ENCODE data around the gene FADS2. TPM values are rescaled to one million over a fixed set of nuclear protein-coding genes. Genes with fewer than 3 reads are reported as not detected.

Gene FADS2
- total RNA-seq, 4 donors from 2014 or later = 2.7 to 28.8 (median 3.9) TPM

DNA sequence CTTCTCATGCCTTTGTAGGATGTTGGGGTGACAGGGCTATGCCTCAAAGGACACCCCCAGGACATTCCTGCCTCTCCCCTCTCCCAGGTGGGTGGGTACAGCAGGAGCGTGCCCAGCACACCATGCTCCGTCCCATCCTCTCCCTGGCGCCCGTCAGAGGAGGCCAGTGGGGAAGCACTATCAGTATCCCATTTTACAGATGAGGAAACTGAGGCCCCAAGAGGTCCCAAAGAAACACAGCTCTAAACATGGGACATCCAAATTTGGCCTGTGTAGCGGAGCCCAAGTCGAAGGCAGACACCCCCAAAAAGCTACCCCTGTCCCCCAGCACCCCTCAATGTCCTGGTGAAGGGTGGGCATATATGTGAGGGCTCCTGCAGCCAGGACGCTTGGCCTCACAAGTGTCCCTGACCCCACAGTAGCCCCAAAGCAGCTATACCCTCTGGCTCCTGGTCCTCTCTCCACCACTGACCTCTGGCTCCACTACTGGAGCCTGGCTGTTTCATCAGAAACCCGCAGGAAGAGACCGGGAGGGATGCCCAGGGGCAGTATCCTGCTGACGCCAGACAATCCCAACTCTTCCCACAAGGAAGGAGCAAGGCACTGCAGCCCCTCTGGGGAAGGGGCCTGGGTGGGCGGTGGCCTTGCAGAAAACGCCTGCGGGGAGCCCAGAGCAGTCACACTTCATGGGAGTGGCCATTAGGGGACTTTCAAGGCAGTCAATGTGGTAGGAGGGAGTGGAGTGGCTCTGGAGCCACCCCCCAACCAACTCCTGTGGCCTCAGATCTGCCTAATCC is 57.9 kb downstream of the FADS2 start:
- intact Hi-C loops (cut with DNase I; ENCODE audit: low total_unique reads) (no loop called here), in situ Hi-C loops (cut with MboI; ENCODE audit: low pct_ligation_motif_present in 1 of 4, low pct_unique_long_range_greater_than_20kb in 1 of 4, low sequenced_read_pairs in 3 of 4) (loop anchor here in 3 of 4 donors (10.0 to 25.0 kb wide), 3 partner anchors 176 to 201 kb away; no protein-coding TSS in a partner anchor)
- no peak overlapping the region for H3K4me3 ChIP-seq
- no peaks in the 10 kb centered on the region for H3K36me3 ChIP-seq
- H3K4me1 ChIP-seq = peaks cover 6 to 18% (median 9%) of the 10 kb centered on the region in 4 donors
- TF ChIP-seq, protein P1, sequence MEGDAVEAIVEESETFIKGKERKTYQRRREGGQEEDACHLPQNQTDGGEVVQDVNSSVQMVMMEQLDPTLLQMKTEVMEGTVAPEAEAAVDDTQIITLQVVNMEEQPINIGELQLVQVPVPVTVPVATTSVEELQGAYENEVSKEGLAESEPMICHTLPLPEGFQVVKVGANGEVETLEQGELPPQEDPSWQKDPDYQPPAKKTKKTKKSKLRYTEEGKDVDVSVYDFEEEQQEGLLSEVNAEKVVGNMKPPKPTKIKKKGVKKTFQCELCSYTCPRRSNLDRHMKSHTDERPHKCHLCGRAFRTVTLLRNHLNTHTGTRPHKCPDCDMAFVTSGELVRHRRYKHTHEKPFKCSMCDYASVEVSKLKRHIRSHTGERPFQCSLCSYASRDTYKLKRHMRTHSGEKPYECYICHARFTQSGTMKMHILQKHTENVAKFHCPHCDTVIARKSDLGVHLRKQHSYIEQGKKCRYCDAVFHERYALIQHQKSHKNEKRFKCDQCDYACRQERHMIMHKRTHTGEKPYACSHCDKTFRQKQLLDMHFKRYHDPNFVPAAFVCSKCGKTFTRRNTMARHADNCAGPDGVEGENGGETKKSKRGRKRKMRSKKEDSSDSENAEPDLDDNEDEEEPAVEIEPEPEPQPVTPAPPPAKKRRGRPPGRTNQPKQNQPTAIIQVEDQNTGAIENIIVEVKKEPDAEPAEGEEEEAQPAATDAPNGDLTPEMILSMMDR (IDR thresholded peaks at IDR 0.05) = no peak
- no peak for TF ChIP-seq EP300 (IDR thresholded peaks at IDR 0.05; ENCODE audit: low read depth)
- H3K27me3 ChIP-seq = no peaks in the 10 kb centered on the region
- 90% methylated on average over 13 of the region's 13 CpGs; no CpG with 5 or more reads in 1 of the 2 donors for WGBS, 2 donors (ENCODE audit: low coverage in 1 of 2)
- DNase-seq = no peak
- H3K9me3 ChIP-seq = no peaks in the 10 kb centered on the region
- no peak overlapping the region for H3K27ac ChIP-seq

DNA sequence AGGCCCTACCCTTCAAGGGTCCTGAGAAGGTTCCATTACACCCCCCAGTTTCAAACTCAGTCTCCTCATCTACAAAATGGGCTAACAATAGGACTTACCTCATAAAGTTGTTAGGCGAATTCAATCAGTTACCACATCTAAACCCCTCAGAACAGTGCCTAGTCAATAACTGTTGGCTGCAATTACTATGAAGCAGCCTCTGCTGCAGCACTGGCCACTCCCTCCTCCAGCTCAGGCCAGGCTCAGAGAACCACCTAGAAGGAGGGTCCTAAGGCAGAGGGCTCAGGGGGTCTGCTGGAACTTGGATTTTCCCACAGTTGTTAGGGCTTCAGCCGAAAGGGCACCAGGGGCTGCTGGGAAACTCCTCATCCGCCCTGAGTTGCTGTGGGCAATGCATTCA is 58.5 kb downstream of the FADS2 start:
- H3K36me3 ChIP-seq = no peaks in the 10 kb centered on the region
- TF ChIP-seq POLR2A (IDR thresholded peaks at IDR 0.05) (no peak), EP300 (IDR thresholded peaks at IDR 0.05; ENCODE audit: low read depth) (no peak), POLR2AphosphoS5 (IDR thresholded peaks at IDR 0.05) (no peak)
- TF ChIP-seq, protein P1 (IDR thresholded peaks at IDR 0.05) = no peak
- in situ Hi-C loops (cut with MboI; ENCODE audit: low pct_ligation_motif_present in 1 of 4, low pct_unique_long_range_greater_than_20kb in 1 of 4, low sequenced_read_pairs in 3 of 4) (loop anchor here in 3 of 4 donors (10.0 to 25.0 kb wide), 3 partner anchors 176 to 201 kb away; no protein-coding TSS in a partner anchor), intact Hi-C loops (cut with DNase I; ENCODE audit: low total_unique reads) (no loop called here)
- no peak overlapping the region for H3K27ac ChIP-seq
- H3K9me3 ChIP-seq = no peaks in the 10 kb centered on the region
- H3K27me3 ChIP-seq = no peaks in the 10 kb centered on the region
- no peak for DNase-seq
- WGBS, 2 donors (ENCODE audit: low coverage in 1 of 2) = 83 to 90% methylated on average over 2 to 3 of the region's 3 CpGs
- peaks cover 6 to 20% (median 10%) of the 10 kb centered on the region in 4 donors for H3K4me1 ChIP-seq
- no peak overlapping the region for H3K4me3 ChIP-seq

DNA sequence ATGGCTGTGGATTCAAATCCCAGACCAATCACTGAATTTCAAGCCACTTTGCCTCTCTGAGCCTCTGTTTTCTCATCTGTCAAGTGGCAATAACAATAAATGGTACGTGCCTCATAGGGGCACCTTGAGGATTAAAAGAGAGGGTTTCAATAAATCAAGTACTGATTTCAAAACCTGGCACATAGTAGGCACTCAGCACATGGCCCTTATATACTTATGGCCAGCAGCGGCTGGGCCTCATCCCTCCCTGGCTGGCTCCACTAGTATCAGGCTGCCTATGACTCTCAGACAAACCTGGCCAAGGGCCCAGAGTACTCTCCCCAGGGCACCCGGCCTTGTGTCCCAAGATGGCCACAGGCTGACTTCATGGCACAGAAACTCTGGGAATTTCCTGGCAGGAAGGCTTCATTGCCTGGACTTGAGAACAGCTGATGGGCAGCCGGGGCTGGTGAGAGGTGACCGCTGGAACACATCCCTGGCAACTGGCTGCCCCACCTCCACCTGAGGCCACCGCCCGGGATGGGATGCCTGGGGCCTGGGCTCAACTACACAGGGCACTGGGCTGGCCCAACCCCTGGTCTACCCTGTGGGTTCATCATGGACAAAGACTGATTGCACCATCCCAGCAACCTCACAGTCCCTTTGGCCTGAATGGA is 59.9 kb downstream of the FADS2 start:
- no peaks in the 10 kb centered on the region for H3K27me3 ChIP-seq
- WGBS, 2 donors (ENCODE audit: low coverage in 1 of 2) = 69% methylated on average over 7 of the region's 7 CpGs; no CpG with 5 or more reads in 1 of the 2 donors
- H3K9me3 ChIP-seq = no peaks in the 10 kb centered on the region
- in situ Hi-C loops (cut with MboI; ENCODE audit: low pct_ligation_motif_present in 1 of 4, low pct_unique_long_range_greater_than_20kb in 1 of 4, low sequenced_read_pairs in 3 of 4) (loop anchor here in 3 of 4 donors (10.0 to 25.0 kb wide), 3 partner anchors 174 to 199 kb away; no protein-coding TSS in a partner anchor), intact Hi-C loops (cut with DNase I; ENCODE audit: low total_unique reads) (no loop called here)
- H3K4me1 ChIP-seq = peaks cover 6 to 25% (median 14%) of the 10 kb centered on the region in 4 donors
- H3K27ac ChIP-seq = peak overlapping the region; percentile 21 to 65 (median 59)
- H3K4me3 ChIP-seq = no peak overlapping the region
- TF ChIP-seq POLR2AphosphoS5 (IDR thresholded peaks at IDR 0.05) = peak in 2 of 3 donors; percentile 25 to 40
- TF ChIP-seq, protein P1 (IDR thresholded peaks at IDR 0.05) = no peak
- DNase-seq = peak; percentile 39
- H3K36me3 ChIP-seq = no peaks in the 10 kb centered on the region

DNA sequence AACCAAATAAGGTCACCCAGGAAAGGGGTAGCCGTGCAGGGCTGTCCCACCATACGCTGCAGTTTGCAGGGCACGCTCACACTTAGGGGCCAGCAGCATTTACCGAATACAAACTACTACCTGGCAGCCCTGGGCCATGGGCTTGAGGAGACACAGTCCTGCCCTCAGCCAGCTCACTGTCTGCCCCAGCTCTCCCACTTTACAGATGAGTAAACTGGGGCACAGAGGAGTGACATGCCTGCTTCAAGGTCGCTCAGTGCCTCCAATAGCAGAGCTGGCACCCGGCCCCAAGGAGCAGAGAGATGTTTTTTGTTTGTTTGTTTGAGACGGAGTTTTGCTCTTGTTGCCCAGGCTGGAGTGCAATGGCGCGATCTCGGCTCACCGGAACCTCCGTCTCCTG is 60.5 kb downstream of the FADS2 start:
- H3K27me3 ChIP-seq = no peaks in the 10 kb centered on the region
- WGBS, 2 donors (ENCODE audit: low coverage in 1 of 2) = 88% methylated on average over 12 of the region's 12 CpGs; no CpG with 5 or more reads in 1 of the 2 donors
- peak overlapping the region; percentile 21 to 65 (median 59) for H3K27ac ChIP-seq
- no peaks in the 10 kb centered on the region for H3K9me3 ChIP-seq
- H3K4me3 ChIP-seq = no peak overlapping the region
- peaks cover 6 to 25% (median 14%) of the 10 kb centered on the region in 4 donors for H3K4me1 ChIP-seq
- in situ Hi-C loops (cut with MboI; ENCODE audit: low pct_ligation_motif_present in 1 of 4, low pct_unique_long_range_greater_than_20kb in 1 of 4, low sequenced_read_pairs in 3 of 4) = loop anchor here in 3 of 4 donors (10.0 to 25.0 kb wide), 3 partner anchors 174 to 199 kb away; no protein-coding TSS in a partner anchor
- H3K36me3 ChIP-seq = no peaks in the 10 kb centered on the region
- no peak for DNase-seq
- TF ChIP-seq, protein P1 (IDR thresholded peaks at IDR 0.05) = no peak
- TF ChIP-seq EP300 (IDR thresholded peaks at IDR 0.05; ENCODE audit: low read depth) = no peak
- TF ChIP-seq POLR2AphosphoS5 (IDR thresholded peaks at IDR 0.05) = no peak
- no peak for TF ChIP-seq POLR2A (IDR thresholded peaks at IDR 0.05)
- intact Hi-C loops (cut with DNase I; ENCODE audit: low total_unique reads) = no loop called here

Measured in transverse colon (tissue), 4 donors.